GM23338 (cell line): ENCODE measurements around the gene TARBP1. TPM values are rescaled to one million over a fixed set of nuclear protein-coding genes. Genes with fewer than 3 reads are reported as not detected.

Experiments
- ATAC-seq: fragments of 200-7000 bp; cut with Tn5 transposase; 3 replicates; pipeline ENCODE4 v1.9.1; 2020
- DNase-seq: peaks from one replicate; pipeline ENCODE4 v3.0.0-alpha.2; 2015; ENCODE audit warnings: low spot score
- H2AFZ ChIP-seq: fragments of 200-600 bp; sonication (generic); 2 replicates; pipeline ENCODE4 v1.8.0; 2016; ENCODE audit warnings: antibody characterized with exemption, mild to moderate bottlenecking, moderate library complexity
- H3F3A ChIP-seq: fragments of 200-600 bp; sonication (generic); replicated peaks from 2 replicates; pipeline ENCODE4 v1.8.0; 2017; ENCODE audit warnings: antibody characterized with exemption, mixed run types, low read depth
- H3K27ac ChIP-seq: fragments of 200-600 bp; sonication (generic); 2 replicates; pipeline ENCODE4 v1.6.1; 2016; ENCODE audit warnings: low read depth
- H3K27me3 ChIP-seq: fragments of 200-600 bp; sonication (generic); 2 replicates; pipeline ENCODE4 v1.8.0; 2016; ENCODE audit warnings: mild to moderate bottlenecking, mixed run types, moderate library complexity; ENCODE audit not compliant: insufficient read depth
- H3K36me3 ChIP-seq: fragments of 200-600 bp; sonication (generic); 2 replicates; pipeline ENCODE4 v1.8.0; 2016; ENCODE audit warnings: mild to moderate bottlenecking; ENCODE audit not compliant: insufficient read depth
- H3K4me1 ChIP-seq: fragments of 200-600 bp; sonication (generic); 2 replicates; pipeline ENCODE4 v1.8.0; 2016; ENCODE audit warnings: mild to moderate bottlenecking, moderate library complexity; ENCODE audit not compliant: insufficient read depth
- H3K4me2 ChIP-seq: fragments of 200-600 bp; sonication (generic); 2 replicates; pipeline ENCODE4 v1.7.1; 2017; ENCODE audit warnings: mixed run types
- H3K4me3 ChIP-seq: fragments of 200-600 bp; sonication (generic); 2 replicates; pipeline ENCODE4 v1.6.1; 2016; ENCODE audit warnings: mixed run types
- H3K79me2 ChIP-seq: fragments of 200-600 bp; sonication (generic); replicated peaks from 2 replicates; pipeline ENCODE4 v1.8.0; 2017; ENCODE audit warnings: mild to moderate bottlenecking; ENCODE audit not compliant: insufficient read depth
- H3K9me2 ChIP-seq: fragments of 200-600 bp; sonication (generic); 2 replicates; pipeline ENCODE4 v1.8.0; 2017; ENCODE audit not compliant: insufficient read depth
- H4K20me1 ChIP-seq: fragments of 200-600 bp; sonication (generic); replicated peaks from 2 replicates; pipeline ENCODE4 v1.8.0; 2017; ENCODE audit warnings: mild to moderate bottlenecking; ENCODE audit not compliant: insufficient read depth
- H3K27ac Mint-ChIP-seq: 2 replicates; pipeline ENCODE4 v1.8.0; 2020; ENCODE audit warnings: inconsistent platforms, mild to moderate bottlenecking, moderate library complexity, mixed read lengths
- H3K27me3 Mint-ChIP-seq: 3 replicates; pipeline ENCODE4 v1.8.0; 2022; ENCODE audit warnings: low read depth, mild to moderate bottlenecking, moderate library complexity, mixed read lengths, inconsistent platforms; ENCODE audit not compliant: insufficient read depth, poor library complexity
- H3K36me3 Mint-ChIP-seq: 3 replicates; pipeline ENCODE4 v1.8.0; 2021; ENCODE audit warnings: low read depth, mild to moderate bottlenecking, inconsistent platforms, moderate library complexity, mixed read lengths
- H3K4me1 Mint-ChIP-seq: 3 replicates; pipeline ENCODE4 v1.8.0; 2020; ENCODE audit warnings: mild to moderate bottlenecking, inconsistent platforms, mixed read lengths
- H3K4me3 Mint-ChIP-seq: 3 replicates; pipeline ENCODE4 v1.8.0; 2021; ENCODE audit warnings: moderate library complexity, mild to moderate bottlenecking, inconsistent platforms, mixed read lengths
- H3K9me3 Mint-ChIP-seq: 3 replicates; pipeline ENCODE4 v1.8.0; 2020; ENCODE audit warnings: moderate library complexity, mild to moderate bottlenecking, inconsistent platforms, mixed read lengths
- CREB1 ChIP-seq: fragments of 250-450 bp; sonication (Bioruptor Pico); IDR thresholded peaks from 2 replicates; pipeline ENCODE4 v1.5.0; 2020; ENCODE audit warnings: low read depth, mild to moderate bottlenecking, moderate library complexity
- CTCF ChIP-seq, 2 experiments: fragments of 200-600 bp in 1 of 2; sonication (generic) in 1 of 2; conservative IDR thresholded peaks; 2 replicates each; pipeline versions ENCODE4 v1.5.1 to v1.6.1; 2016 to 2017; ENCODE audit warnings: antibody characterized with exemption in 2 of 2, low read depth in 2 of 2, mild to moderate bottlenecking in 2 of 2, moderate library complexity in 1 of 2
- EZH2phosphoT487 ChIP-seq: fragments of 200-600 bp; sonication (generic); IDR thresholded peaks from one replicate; pipeline ENCODE4 v1.8.1; 2018; ENCODE audit warnings: antibody characterized with exemption; ENCODE audit not compliant: unreplicated experiment
- NANOG ChIP-seq: IDR thresholded peaks from 2 replicates; pipeline ENCODE4 v1.6.1; 2016; ENCODE audit warnings: antibody characterized with exemption, borderline replicate concordance
- POLR2AphosphoS5 ChIP-seq: IDR thresholded peaks from 2 replicates; pipeline ENCODE4 v1.6.1; 2016; ENCODE audit warnings: antibody characterized with exemption, low read depth
- REST ChIP-seq: IDR thresholded peaks from one replicate; pipeline ENCODE4 v1.6.1; 2018; ENCODE audit warnings: antibody characterized with exemption; ENCODE audit not compliant: unreplicated experiment
- STAT1 ChIP-seq: IDR thresholded peaks from one replicate; pipeline ENCODE4 v1.6.1; 2016; ENCODE audit warnings: antibody characterized with exemption; ENCODE audit not compliant: unreplicated experiment
- ZNF114 ChIP-seq: fragments of 250-450 bp; sonication (Bioruptor Pico); IDR thresholded peaks from 2 replicates; pipeline ENCODE4 v1.5.0; 2020; ENCODE audit warnings: mild to moderate bottlenecking, moderate library complexity
- ZNF331 ChIP-seq: fragments of 250-450 bp; sonication (Bioruptor Pico); IDR thresholded peaks from 2 replicates; pipeline ENCODE4 v1.5.0; 2020; ENCODE audit warnings: low read depth, mild to moderate bottlenecking, moderate library complexity
- ZNF462 ChIP-seq: fragments of 250-450 bp; sonication (Bioruptor Pico); IDR thresholded peaks from 2 replicates; pipeline ENCODE4 v1.5.0; 2020; ENCODE audit warnings: mild to moderate bottlenecking, moderate library complexity
- polyA plus RNA-seq: library from polyadenylated mRNA; unstranded; fragments of >200 nt; fragmentation: Nextera tagmentation; extraction: Ambion mirVana; gene quantifications from 2 replicates; pipeline ENCODE4 v1.2.1, GENCODE V29; 2016
- total RNA-seq: library from RNA; depleted of rRNA; stranded (reverse); fragments of >200 nt; shearing (Covaris generic); gene quantifications from 2 replicates; pipeline ENCODE4 v1.2.3, GENCODE V29; 2014

TARBP1 gene
- total and polyA plus RNA-seq, 2 experiments from 2014 or later = 14.9 to 18.8 TPM

- TF ChIP-seq REST (no peak), EZH2phosphoT487 (no peak), ZNF331 (CRISPR knock-in tag) (no peak)
Observed at GRCh38 chr1:234405676-234406075, 73.3 kb downstream of the TARBP1 start (continued).

- Mint-ChIP-seq H3K27ac (no peak overlapping the region), H3K27me3 (no peaks in the 10 kb centered on the region), H3K4me3 (no peak overlapping the region), H3K36me3 (peaks cover 7% of the 10 kb centered on the region; the same call in 2 of the 3 replicates), H3K4me1 (no peaks in the 10 kb centered on the region), H3K9me3 (no peaks in the 10 kb centered on the region)
- Histone ChIP-seq H3K4me3 (no peak overlapping the region), H3K27me3 (no peaks in the 10 kb centered on the region), H3K4me1 (no peaks in the 10 kb centered on the region), H3K79me2 (no peaks in the 10 kb centered on the region), H3F3A (no peaks in the 10 kb centered on the region), H2AFZ (no peak overlapping the region), H3K27ac (no peak overlapping the region), H3K4me2 (no peak overlapping the region), H4K20me1 (no peaks in the 10 kb centered on the region; the same call in 1 of the 2 replicates), H3K36me3 (no peaks in the 10 kb centered on the region), H3K9me2 (no peaks in the 10 kb centered on the region)
- ATAC-seq (no peak), DNase-seq (no peak)
- TF ChIP-seq ZNF331 (CRISPR knock-in tag) (no peak), ZNF462 (no peak), REST (no peak), EZH2phosphoT487 (no peak), ZNF114 (no peak), STAT1 (no peak), NANOG (no peak), POLR2AphosphoS5 (no peak), CREB1 (CRISPR knock-in tag) (no peak), CTCF (conservative IDR thresholded peaks at IDR 0.05; ENCODE audit: low read depth in 2 of 2) (no peak)
Observed at GRCh38 chr1:234402939-234403338, 76.0 kb downstream of the TARBP1 start.
